Endothelial cell of umbilical vein (primary cell): Measurements from ENCODE around the gene AIM2.

Experiments used
- EZH2 ChIP-seq: IDR thresholded peaks from 2 replicates; pipeline ENCODE4 v1.6.1; 2012; ENCODE audit warnings: borderline replicate concordance, low read depth, mild to moderate bottlenecking, moderate library complexity, low read length, inconsistent platforms; ENCODE audit not compliant: severe bottlenecking
- FOS ChIP-seq: IDR thresholded peaks from 2 replicates; pipeline ENCODE4 v1.6.1; 2011; ENCODE audit warnings: mild to moderate bottlenecking, low read length, moderate library complexity, borderline replicate concordance; ENCODE audit not compliant: insufficient read depth
- GATA2 ChIP-seq: IDR thresholded peaks from 2 replicates; pipeline ENCODE4 v1.7.0; 2011; ENCODE audit warnings: low read depth, mild to moderate bottlenecking, moderate library complexity, mixed read lengths, low read length; ENCODE audit not compliant: insufficient read length, insufficient read depth
- JUN ChIP-seq: IDR thresholded peaks from 2 replicates; pipeline ENCODE4 v1.6.1; 2011; ENCODE audit warnings: borderline replicate concordance, low read depth; ENCODE audit not compliant: insufficient read length, insufficient read depth
- MYC ChIP-seq: IDR thresholded peaks from one replicate; pipeline ENCODE4 v1.6.1; 2011; ENCODE audit warnings: mild to moderate bottlenecking, low read depth, low read length
- POLR2A ChIP-seq: IDR thresholded peaks from 2 replicates; pipeline ENCODE4 v1.6.1; 2012; ENCODE audit warnings: low read depth, mild to moderate bottlenecking, control low read depth, low read length
- POLR2AphosphoS5 ChIP-seq: IDR thresholded peaks from 2 replicates; pipeline ENCODE4 v1.6.1; 2012; ENCODE audit warnings: low read depth, mild to moderate bottlenecking, control low read depth, low read length, moderate library complexity; ENCODE audit not compliant: insufficient read depth
- TF ChIP-seq, protein P1 (sequence below), 2 donors: IDR thresholded peaks; 1 replicate in 1 of 2; 2 replicates in 1 of 2; pipeline ENCODE4 v1.5.1; 2011; ENCODE audit warnings: low read length in 2 of 2, mild to moderate bottlenecking in 2 of 2, moderate library complexity in 2 of 2, control low read depth in 1 of 2, inconsistent platforms in 1 of 2, low read depth in 1 of 2; ENCODE audit not compliant: insufficient read depth in 1 of 2; ENCODE audit errors: extremely low read depth in 1 of 2
- TF ChIP-seq, protein P2 (sequence below): IDR thresholded peaks from 2 replicates; pipeline ENCODE4 v1.6.1; 2011; ENCODE audit not compliant: insufficient read depth, insufficient read length

DNA sequence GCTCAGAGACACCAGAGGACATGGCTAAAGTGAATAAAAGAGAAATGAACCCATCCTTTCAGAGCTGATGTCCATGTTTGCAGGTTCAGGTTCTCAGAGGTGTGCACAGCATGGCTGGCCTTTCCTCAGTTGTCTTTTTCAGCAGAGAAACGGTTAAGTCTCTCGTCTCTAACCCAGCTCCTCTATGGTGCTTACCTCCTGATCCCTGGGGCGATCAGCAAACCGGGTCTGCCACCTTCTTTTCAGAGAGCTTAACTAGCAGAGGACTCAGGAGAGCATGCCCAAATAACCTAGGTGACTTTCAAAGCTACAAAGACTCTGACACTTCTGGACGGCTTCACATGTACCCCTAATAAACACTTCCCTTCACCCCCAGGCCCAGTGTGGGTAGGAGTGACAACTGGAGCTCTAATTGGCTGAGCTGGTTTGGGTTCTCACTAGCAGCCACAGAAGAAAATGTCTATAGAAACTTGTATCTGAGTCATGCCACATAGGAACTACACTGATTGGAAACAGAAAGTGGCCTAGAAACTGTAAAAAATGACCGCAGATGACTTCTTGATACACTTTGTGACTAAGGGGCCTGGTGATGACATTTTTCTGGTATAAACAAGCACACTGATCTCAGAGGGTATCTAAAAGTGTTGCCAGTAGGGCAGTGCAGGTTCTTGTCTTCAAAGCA lies at the start of gene AIM2:
- TF ChIP-seq POLR2AphosphoS5 = no peak
- TF ChIP-seq, protein P1, sequence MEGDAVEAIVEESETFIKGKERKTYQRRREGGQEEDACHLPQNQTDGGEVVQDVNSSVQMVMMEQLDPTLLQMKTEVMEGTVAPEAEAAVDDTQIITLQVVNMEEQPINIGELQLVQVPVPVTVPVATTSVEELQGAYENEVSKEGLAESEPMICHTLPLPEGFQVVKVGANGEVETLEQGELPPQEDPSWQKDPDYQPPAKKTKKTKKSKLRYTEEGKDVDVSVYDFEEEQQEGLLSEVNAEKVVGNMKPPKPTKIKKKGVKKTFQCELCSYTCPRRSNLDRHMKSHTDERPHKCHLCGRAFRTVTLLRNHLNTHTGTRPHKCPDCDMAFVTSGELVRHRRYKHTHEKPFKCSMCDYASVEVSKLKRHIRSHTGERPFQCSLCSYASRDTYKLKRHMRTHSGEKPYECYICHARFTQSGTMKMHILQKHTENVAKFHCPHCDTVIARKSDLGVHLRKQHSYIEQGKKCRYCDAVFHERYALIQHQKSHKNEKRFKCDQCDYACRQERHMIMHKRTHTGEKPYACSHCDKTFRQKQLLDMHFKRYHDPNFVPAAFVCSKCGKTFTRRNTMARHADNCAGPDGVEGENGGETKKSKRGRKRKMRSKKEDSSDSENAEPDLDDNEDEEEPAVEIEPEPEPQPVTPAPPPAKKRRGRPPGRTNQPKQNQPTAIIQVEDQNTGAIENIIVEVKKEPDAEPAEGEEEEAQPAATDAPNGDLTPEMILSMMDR (IDR thresholded peaks at IDR 0.05; ENCODE audit: extremely low read depth in 1 of 2, insufficient read depth in 1 of 2, low read depth in 1 of 2, low read length in 2 of 2) = no peak
- TF ChIP-seq POLR2A = no peak
- TF ChIP-seq JUN = no peak
- no peak for TF ChIP-seq FOS
- no peak for TF ChIP-seq EZH2
- TF ChIP-seq, protein P2, sequence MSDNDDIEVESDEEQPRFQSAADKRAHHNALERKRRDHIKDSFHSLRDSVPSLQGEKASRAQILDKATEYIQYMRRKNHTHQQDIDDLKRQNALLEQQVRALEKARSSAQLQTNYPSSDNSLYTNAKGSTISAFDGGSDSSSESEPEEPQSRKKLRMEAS = no peak
- TF ChIP-seq MYC = no peak
- no peak for TF ChIP-seq GATA2
